ENCODE results near the gene VPS51. TPM values are rescaled to one million over a fixed set of nuclear protein-coding genes. Genes with fewer than 3 reads are reported as not detected.

The VPS51 gene
- total and polyA plus RNA-seq, 2 of the 13 experiments (the other 11 are each of a cell fraction or from before 2014, with no cell fraction given), result 76.3 to 90.6 TPM

DNA sequence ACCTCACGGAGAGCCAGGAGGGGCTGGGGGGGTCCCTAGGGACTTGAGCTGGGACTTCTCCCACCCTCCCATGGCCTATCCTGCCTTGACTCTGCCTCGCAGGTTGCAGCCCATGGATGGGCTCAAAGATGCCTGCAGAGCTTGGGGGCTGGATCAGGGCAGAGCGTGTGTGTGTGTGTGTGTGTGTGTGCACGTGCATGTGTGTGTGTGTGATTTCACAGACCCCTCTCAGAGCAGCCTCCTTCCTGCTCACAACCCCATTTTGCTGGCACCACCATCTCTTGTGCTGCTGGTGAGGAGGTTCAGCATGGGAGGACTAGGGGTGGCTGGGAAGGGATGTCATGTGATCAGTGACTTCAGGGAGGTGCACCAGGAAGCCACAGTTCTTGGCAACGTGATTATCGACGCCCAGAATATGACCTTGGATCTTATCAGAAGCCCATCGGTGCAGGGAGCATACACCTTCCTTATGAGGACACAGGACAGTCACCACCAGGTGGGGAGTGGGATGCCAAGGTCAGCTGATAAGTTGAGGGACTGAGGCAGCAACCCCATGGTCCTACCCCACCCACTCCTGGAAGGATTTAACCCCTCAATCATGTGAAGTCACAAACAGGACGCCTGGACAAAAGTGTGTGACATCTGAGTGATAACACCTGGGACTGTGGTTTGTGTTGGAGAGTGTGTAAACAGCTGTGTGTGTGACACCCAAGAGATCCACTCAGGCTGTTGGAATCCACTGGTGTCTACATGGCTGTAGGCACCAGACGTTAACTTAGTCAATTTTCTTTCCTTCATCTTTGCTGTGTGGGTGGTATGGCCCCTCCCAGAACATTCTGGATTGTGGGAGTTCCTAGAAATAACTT lies 35.8 kb upstream of the VPS51 start:
- intact Hi-C loops (cut with micrococcal nuclease; ENCODE audit: unreplicated experiment) (no loop called here), in situ Hi-C loops (cut with HindIII; ENCODE audit: extremely low pct_ligation_motif_present, low pct_unique_long_range_greater_than_20kb) (no loop called here)
- H2AFZ ChIP-seq (ENCODE audit: low read length), result no peak overlapping the region
- DNase-seq (ENCODE audit: low spot score) (no peak), FAIRE-seq (peak; percentile 21), ATAC-seq (no peak)
- H3K27ac ChIP-seq (ENCODE audit: extremely low read length, insufficient read depth, low read length), result no peak overlapping the region
- no TSS peak for BruUV-seq (replicated peaks)
- H3K4me3 ChIP-seq (replicated peaks in 1 of 3; ENCODE audit: insufficient read depth in 1 of 3, low read depth in 2 of 3, low read length in 3 of 3), result peak overlapping the region in 1 of 3 experiments; percentile 0; a peak in 1 of 6 replicates
- H3K79me2 ChIP-seq (ENCODE audit: insufficient read depth, low read length), result no peaks in the 10 kb centered on the region
- H4K20me1 ChIP-seq (ENCODE audit: insufficient read depth, low read length), result no peaks in the 10 kb centered on the region
- ChIA-PET CTCF (ENCODE audit: low intra/inter-chr PET ratio, low total read pairs) (interaction anchor here (1.2 to 1.9 kb wide), 2 partner anchors 33 to 47 kb away, joined by 6 read pairs; partner anchors contain the start of genes ARL2 and SNX15), POLR2A (interaction anchor here (1.9 to 3.5 kb wide), 2 partner anchors 9 to 62 kb away, joined by 6 to 21 read pairs; partner anchors contain the start of genes FAU and MRPL49)
- H3K4me2 ChIP-seq (ENCODE audit: low read depth, low read length), result peak overlapping the region; percentile 25; the same call in 1 of the 2 replicates
- 18% methylated on average over 8 of the region's 10 CpGs for WGBS (ENCODE audit: low lambda C conversion rate)
- H3K36me3 ChIP-seq (replicated peaks in 1 of 2; ENCODE audit: control insufficient read depth in 1 of 2, insufficient read depth in 2 of 2, low read length in 2 of 2), result no peaks in the 10 kb centered on the region
- H3K9me3 ChIP-seq (ENCODE audit: low read length), result no peaks in the 10 kb centered on the region
- H3K9ac ChIP-seq (ENCODE audit: insufficient read depth, low read depth, low read length), result no peak overlapping the region
- peaks cover 75% of the 10 kb centered on the region for H3K4me1 ChIP-seq (ENCODE audit: insufficient read depth, low read length)
- H3K27me3 ChIP-seq (ENCODE audit: control insufficient read depth in 1 of 2, insufficient read depth in 2 of 2, low read length in 2 of 2), result no peaks in the 10 kb centered on the region
- no peak for TF ChIP-seq CCAR2 (optimal IDR thresholded peaks at IDR 0.05; ENCODE audit: low read depth, low read length)
- TF ChIP-seq PITX1 (CRISPR knock-in tag; IDR thresholded peaks at IDR 0.05), result no peak
- TF ChIP-seq, protein P1, sequence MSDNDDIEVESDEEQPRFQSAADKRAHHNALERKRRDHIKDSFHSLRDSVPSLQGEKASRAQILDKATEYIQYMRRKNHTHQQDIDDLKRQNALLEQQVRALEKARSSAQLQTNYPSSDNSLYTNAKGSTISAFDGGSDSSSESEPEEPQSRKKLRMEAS (IDR thresholded peaks at IDR 0.05), result peak; percentile 40; the same call in 1 of the 2 replicates
- TF ChIP-seq ZNF367 (CRISPR knock-in tag; IDR thresholded peaks at IDR 0.05; ENCODE audit: borderline replicate concordance), result no peak
- TF ChIP-seq ARHGAP35 (CRISPR knock-in tag; IDR thresholded peaks at IDR 0.05; ENCODE audit: borderline replicate concordance), result no peak
- no peak for TF ChIP-seq TAF15 (IDR thresholded peaks at IDR 0.05; ENCODE audit: low read depth, low read length, poor library complexity, severe bottlenecking)
- no peak for TF ChIP-seq ELF4 (CRISPR knock-in tag; IDR thresholded peaks at IDR 0.05; ENCODE audit: borderline replicate concordance)
- no peak for TF ChIP-seq ZSCAN31 (CRISPR knock-in tag; IDR thresholded peaks at IDR 0.05; ENCODE audit: low read depth)
- TF ChIP-seq ZNF331 (CRISPR knock-in tag; IDR thresholded peaks at IDR 0.05), result no peak
- no peak for TF ChIP-seq SOX13 (IDR thresholded peaks at IDR 0.05)
- no peak for TF ChIP-seq SOX13 (CRISPR knock-in tag; conservative IDR thresholded peaks at IDR 0.05 in 1 of 2, IDR thresholded peaks at IDR 0.05 in 1 of 2)
- TF ChIP-seq ZNF550 (CRISPR knock-in tag; IDR thresholded peaks at IDR 0.05; ENCODE audit: borderline replicate concordance), result 0 out of 2 replicates have a peak, but pooled peaks have one; percentile 38
- no peak for TF ChIP-seq ZFP90 (CRISPR knock-in tag; IDR thresholded peaks at IDR 0.05; ENCODE audit: borderline replicate concordance)
- TF ChIP-seq CREM (IDR thresholded peaks at IDR 0.05), result no peak
- TF ChIP-seq CREM (CRISPR knock-in tag; IDR thresholded peaks at IDR 0.05), result no peak
- 0 out of 2 replicates have a peak, but pooled peaks have one; percentile 10 for TF ChIP-seq GATAD2A (CRISPR knock-in tag; IDR thresholded peaks at IDR 0.05)
- no peak for TF ChIP-seq ZNF160 (CRISPR knock-in tag; IDR thresholded peaks at IDR 0.05)
- TF ChIP-seq HMGA1 (CRISPR knock-in tag; conservative IDR thresholded peaks at IDR 0.05), result no peak
- no peak for TF ChIP-seq LRRFIP1 (CRISPR knock-in tag; conservative IDR thresholded peaks at IDR 0.05)
- TF ChIP-seq BRCA1 (CRISPR knock-in tag; IDR thresholded peaks at IDR 0.05), result no peak
- 0 out of 2 replicates have a peak, but pooled peaks have one; percentile 28 for TF ChIP-seq ZSCAN21 (CRISPR knock-in tag; IDR thresholded peaks at IDR 0.05; ENCODE audit: borderline replicate concordance)
